ENCODE data around the gene PGLYRP1.

DNA sequence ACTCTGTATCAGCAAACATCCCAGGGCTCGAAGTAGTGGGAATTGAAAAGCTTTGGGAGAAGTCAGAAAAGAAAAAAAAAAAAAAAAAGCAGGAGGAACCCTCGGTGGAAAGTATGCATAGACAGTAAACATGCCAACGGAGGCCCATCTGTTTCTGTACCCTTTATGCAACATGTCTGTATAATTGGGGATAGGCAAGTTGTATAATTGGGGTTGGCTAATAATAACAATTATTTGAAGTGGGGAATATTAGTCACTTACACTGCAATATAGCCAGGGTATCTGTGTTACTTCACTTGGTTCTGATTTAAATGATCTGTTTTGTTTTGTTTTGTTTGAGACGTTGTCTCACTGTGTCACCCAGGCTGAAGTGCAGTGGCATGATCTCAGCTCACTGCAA, 30.0 kb upstream of the PGLYRP1 start:
- TF ChIP-seq, protein P1, sequence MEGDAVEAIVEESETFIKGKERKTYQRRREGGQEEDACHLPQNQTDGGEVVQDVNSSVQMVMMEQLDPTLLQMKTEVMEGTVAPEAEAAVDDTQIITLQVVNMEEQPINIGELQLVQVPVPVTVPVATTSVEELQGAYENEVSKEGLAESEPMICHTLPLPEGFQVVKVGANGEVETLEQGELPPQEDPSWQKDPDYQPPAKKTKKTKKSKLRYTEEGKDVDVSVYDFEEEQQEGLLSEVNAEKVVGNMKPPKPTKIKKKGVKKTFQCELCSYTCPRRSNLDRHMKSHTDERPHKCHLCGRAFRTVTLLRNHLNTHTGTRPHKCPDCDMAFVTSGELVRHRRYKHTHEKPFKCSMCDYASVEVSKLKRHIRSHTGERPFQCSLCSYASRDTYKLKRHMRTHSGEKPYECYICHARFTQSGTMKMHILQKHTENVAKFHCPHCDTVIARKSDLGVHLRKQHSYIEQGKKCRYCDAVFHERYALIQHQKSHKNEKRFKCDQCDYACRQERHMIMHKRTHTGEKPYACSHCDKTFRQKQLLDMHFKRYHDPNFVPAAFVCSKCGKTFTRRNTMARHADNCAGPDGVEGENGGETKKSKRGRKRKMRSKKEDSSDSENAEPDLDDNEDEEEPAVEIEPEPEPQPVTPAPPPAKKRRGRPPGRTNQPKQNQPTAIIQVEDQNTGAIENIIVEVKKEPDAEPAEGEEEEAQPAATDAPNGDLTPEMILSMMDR (IDR thresholded peaks at IDR 0.05): no peak
- TF ChIP-seq POLR2A (IDR thresholded peaks at IDR 0.05; ENCODE audit: low read depth): no peak

Data from esophagus muscularis mucosa (tissue), 3 donors.